GM18517 (cell line): ENCODE results near the gene DUSP7.

ENCODE experiments used
- ATAC-seq: cut with Tn5 transposase; IDR thresholded peaks from one replicate; pipeline ENCODE4 v1.9.1; 2021; ENCODE audit warnings: mild to moderate bottlenecking, moderate library complexity; ENCODE audit not compliant: unreplicated experiment

The DUSP7 gene

GRCh38 chr3:52013802-52014598, 42.4 kb downstream of the DUSP7 start:
- ATAC-seq: no peak

- no peak for ATAC-seq
Observed at GRCh38 chr3:52012699-52013098, 43.7 kb downstream of the DUSP7 start.

- ATAC-seq: no peak
Observed at GRCh38 chr3:52010431-52010830, 45.9 kb downstream of the DUSP7 start.

- no peak for ATAC-seq
Observed at GRCh38 chr3:52007291-52007690, 49.1 kb downstream of the DUSP7 start.

GRCh38 chr3:52006820-52007133, 49.6 kb downstream of the DUSP7 start:
- no peak for ATAC-seq

- no peak for ATAC-seq
Observed at GRCh38 chr3:52006017-52006819, 50.2 kb downstream of the DUSP7 start.

GRCh38 chr3:52005571-52005986, 50.8 kb downstream of the DUSP7 start:
- no peak for ATAC-seq

GRCh38 chr3:52004906-52005395, 51.4 kb downstream of the DUSP7 start:
- ATAC-seq: no peak

GRCh38 chr3:52004163-52004787, 52.1 kb downstream of the DUSP7 start:
- ATAC-seq: no peak

- no peak for ATAC-seq
Observed at GRCh38 chr3:52002748-52003147, 53.6 kb downstream of the DUSP7 start.

- no peak for ATAC-seq
Observed at GRCh38 chr3:52001443-52001974, 54.9 kb downstream of the DUSP7 start.

- ATAC-seq: no peak
Observed at GRCh38 chr3:51999846-52000245, 56.5 kb downstream of the DUSP7 start.
